GM19397 (cell line): ENCODE results near the gene KCNK16.
A peak's percentile ranks its signal among the peaks of the same experiment; 100 is the strongest.

Experiments used
- ATAC-seq: cut with Tn5 transposase; IDR thresholded peaks from one replicate; pipeline ENCODE4 v1.9.1; 2021; ENCODE audit warnings: mild to moderate bottlenecking, moderate library complexity; ENCODE audit not compliant: unreplicated experiment

Gene KCNK16

DNA sequence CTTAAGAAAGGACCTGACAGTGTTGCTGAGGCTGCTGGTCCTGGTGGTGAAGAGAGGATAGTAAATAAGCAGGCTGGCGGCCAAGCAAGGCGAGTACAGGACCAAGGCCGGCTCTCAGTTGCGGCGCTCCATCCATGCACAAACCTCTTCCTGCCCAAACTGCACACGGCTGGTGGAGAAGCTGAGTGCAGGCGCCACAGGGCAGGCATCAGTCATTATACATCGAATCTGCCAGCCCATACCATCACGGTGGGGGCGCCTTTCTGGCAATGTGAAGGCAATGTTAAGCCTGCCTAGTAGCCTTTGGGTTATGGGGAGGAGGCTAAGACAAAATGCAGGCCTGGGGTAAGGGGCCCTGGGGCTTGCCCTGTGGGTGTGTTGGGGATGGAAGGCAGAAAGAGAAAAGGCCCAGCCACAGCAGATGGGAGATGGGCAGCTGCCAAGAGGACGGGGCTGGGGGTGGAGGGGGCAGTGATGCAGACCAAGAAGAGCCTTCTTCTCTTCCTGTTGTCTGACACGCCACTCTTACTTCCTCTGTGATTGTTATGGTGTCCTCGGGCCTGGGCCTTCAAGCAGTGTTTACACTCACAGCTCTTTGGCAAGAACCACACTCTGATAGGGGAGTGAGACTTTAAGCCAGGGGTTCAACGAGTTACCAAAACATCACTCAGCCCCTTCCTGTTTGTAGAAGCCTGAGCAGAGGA, 20.3 kb upstream of the KCNK16 start:
- no peak for ATAC-seq

- no peak for ATAC-seq
Observed at GRCh38 chr6:39341937-39342336, 19.4 kb upstream of the KCNK16 start.

GRCh38 chr6:39341352-39341751, 18.9 kb upstream of the KCNK16 start:
- no peak for ATAC-seq

DNA sequence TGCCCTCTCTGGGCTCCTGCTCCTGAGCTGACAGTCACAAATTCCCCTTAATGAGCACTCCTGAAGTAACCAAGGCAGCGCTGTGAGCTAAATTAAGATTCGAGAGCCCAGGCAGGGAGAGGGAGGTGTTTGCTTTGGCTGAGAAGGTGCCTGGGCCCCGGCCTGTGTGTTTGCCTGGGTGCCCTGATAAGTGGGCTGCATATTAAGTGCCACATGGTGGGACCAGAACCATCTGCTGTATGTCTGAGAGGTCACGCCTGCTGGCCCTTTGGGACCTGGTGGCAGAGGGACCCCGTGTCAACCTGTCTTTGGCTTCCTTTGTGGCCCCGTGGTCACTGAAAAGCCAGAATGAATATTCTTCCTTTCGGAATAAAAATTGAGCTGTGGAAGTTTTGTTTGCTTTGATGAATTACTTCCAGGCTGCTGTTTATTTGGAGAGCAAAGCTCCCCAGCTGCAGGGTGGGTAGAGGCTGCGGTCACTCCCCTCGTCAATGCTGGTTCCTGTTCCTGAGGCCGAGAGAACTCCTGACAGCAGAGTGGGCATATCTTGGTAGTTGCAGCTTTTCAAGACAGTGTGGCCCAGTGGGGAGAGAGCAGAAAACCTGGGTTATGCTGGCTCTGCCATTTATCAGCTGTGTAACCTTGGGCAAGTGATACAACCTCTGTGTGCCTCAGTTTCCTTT, 17.5 kb upstream of the KCNK16 start:
- no peak for ATAC-seq

- ATAC-seq: no peak
Observed at GRCh38 chr6:39339096-39339867, 16.8 kb upstream of the KCNK16 start.

- ATAC-seq: no peak
Observed at GRCh38 chr6:39338397-39338796, 15.9 kb upstream of the KCNK16 start.

- ATAC-seq: no peak
Observed at GRCh38 chr6:39335780-39336545, 13.5 kb upstream of the KCNK16 start.

GRCh38 chr6:39333644-39334438, 11.3 kb upstream of the KCNK16 start:
- ATAC-seq: no peak

DNA sequence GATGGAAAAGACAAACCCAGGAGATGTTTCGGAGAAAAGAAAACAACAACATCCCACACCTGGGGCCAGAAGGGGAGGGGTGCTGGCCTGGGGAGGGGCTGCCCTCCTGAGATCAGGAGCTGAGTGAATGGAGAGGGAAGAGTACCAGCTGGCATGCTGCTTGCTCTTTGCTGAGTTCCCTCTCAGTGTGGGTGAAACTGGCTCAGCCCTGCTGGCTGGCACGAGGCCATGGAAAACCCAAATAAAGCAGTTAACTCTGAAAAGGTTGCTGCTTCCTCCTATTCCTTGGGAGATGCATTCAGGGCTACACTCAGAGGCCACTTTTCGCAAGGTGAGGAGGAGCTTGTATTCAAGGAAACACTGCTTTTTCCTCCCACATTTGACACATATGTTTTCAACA, 8.0 kb upstream of the KCNK16 start:
- ATAC-seq: peak; percentile 17

DNA sequence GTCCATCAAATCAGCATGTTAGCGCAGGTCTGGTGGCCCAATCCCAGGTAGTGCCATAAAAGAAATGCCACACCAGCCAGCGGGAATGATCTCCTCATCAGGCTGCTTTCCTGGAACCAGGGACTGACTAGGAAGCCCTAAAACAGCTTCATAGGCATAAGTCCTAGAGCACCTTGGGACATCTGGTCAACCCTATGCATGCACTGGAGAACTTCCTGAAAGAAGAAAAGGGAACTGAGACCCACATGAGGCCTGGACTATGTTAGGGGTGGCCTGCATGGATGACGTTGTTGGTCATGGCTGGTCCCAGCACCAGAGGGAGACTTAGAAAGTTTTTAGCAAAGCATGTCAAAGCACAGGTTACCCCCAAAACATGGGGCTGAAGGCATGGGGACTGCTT, 7.6 kb upstream of the KCNK16 start:
- ATAC-seq: peak; percentile 68

DNA sequence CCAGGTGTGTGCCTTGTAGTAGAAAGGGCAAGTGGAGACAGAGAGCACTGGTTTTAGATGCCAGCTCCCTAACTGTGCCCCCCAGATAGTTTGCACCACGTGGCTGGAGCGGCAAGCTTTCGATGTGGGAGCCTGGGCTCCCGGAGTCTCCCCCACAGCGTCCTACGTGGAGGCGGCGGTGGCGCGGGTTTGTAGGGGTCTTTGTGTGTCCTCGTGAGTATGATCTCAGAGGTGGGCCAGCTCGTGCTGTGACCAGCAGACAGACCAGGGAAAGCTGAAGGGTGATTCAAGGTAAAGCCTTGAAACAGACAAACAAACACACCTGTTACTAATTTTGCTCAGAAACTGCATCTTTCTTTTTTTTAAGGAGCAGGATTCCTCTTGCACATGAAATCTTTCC, 5.6 kb upstream of the KCNK16 start:
- no peak for ATAC-seq

DNA sequence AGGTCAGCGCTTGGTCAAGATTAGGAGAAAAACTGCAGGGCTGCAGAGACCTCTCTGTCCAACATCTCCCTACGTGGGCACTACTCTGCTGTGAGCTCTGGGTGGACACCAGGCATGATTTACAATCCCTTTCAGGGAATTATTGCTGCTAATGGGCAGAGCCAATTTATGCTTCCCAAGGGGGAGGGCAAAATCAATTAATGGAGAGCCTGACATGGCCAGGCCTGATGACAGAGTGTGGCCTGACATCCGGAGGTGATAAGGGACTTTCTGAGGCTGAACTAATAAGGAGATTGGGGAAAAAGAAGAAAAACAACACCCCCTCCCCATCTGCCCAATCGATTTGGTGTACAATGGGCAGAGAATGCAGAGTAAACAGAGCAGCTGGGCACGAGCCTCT, 5.0 kb upstream of the KCNK16 start:
- no peak for ATAC-seq

DNA sequence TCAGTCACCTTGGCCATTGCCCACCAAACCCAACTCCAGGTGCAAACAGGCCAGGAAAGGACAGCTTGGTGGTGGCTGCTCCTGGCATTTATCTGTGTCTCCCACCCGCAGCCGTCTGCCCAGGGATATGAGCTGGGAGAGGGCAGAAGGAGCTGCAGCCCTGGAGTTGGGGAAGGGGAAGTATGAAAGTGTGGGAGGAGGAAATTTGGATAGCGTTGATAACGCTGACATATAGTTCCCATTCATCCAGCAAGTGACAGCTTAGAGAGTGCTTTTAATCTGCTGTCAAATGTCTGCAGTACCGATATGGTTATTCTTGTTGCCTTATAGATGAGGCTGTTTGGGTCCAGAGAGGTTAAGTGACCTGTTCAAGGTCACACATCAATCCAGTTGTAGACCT, 741 bp downstream of the KCNK16 start:
- ATAC-seq: no peak

DNA sequence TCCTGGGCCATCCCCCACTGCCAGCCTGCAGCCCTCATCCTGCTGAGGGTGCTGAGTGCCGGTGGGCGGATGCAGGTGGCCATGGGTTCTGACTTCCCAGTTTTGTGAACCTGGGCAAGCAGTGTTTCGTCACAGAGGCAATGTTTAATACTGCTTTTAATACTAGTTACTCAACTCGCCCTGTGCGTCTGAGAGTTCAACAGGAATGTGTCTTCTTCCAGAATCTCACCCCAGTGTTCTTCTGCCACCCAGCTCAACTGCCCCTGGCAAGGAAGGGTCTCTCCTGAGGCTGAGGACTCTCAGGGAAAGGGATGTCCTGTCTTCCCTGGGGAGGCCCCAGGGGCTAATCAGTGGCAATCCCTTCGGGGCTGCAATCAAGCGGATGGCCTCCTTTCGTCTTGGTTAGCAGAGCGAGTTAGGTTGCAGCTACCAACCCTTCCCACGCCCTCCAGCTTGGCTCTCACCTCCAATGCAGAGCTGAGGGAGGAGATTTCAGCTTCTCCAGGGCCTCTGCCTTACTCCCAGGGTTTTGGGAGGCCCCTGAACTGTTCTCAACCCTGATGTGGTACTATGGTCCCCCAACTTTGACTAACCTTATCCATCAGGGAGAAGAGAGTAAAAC, 2.0 kb downstream of the KCNK16 start:
- no peak for ATAC-seq

- no peak for ATAC-seq
Observed at GRCh38 chr6:39319621-39320362, 2.7 kb downstream of the KCNK16 start.

DNA sequence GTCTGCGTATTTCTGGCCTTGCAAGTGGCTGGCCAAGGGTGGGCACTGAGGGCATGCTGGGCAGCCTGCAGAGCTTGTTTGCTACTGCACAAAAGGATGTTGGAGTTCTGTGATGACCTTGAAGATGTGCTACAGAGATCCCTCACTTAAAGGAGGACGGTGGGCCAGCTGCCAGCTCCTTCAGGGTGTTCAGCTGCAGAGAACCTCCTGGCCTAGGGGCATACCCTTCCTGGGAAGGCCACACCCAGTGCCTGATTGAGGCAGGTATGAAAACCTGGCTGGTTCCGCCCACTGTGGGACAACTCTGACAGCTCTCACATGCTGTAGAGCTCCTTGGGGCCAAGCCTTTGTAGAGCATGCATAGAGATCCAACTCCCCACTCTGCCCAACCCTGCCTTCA, 5.2 kb downstream of the KCNK16 start:
- no peak for ATAC-seq

DNA sequence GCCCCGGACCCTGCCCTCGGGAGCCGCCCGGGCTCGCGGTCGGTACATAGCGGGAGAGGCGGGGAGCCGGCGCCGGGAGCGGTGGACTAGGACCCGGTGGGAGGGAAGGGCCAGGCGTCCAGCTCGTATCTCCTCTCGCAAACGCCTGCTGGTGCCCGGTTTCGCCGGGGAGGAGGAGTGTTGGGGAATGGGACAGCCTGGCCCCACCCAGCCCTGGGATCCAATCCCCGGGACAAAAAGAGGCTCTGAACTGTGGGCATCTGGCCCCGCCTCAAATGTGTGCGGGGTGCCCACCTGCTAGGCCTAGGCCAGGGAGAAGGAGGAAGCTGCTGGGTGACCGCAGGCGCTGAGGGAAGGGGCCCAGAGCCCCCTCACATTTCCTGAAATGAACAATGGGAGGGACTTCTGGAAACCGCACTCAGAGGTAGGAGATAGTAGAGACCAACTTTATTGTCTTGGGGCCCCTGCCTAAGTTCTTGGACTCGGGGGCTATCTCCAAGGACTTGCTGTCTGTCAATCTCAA, 8.2 kb downstream of the KCNK16 start, which contains the start of gene KCNK17:
TSS of gene KCNK17 (minus strand) at position 147 of the 523 bp plus-strand sequence. CDS start at position 48, 99 bp downstream.
- ATAC-seq: no peak

DNA sequence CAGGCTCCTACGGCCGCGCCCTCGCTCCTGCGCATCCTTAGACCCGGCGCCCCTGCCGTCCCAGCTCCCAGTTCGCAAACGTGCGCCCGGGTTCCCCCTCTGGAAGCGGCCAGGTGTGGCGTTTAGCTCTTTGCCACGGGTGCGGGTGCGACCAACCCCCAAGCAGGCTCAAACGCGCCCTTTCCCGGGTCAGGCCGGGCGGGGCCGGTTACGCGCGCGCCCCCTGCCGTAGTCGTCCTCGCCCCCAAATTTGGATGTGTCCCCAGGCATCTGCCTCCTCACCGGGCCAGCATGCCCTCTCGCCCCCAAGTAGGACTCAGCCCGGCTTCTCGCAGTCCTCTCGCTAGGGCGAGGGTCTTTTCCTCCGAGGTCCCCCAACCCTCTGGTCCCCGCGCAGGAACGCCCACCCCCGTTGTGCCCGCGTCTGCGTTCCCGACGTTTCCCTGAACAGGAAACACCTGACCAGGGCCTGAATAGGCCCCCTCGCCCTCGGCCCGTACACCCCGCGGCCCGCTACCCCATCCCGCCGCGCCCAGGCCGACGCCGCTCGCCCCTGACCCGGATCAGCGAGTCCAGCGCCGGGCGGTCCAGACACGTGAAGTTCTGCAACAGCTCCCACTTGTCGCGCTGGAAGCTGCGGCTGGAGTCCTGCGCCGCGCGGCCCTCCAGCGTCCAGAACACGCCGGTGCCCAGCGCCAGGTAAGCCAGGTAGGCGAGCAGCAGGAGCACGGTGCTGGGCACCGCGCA, 8.8 kb downstream of the KCNK16 start:
- no peak for ATAC-seq
